Measurements from ENCODE around the gene KCMF1.

KCMF1 gene

DNA sequence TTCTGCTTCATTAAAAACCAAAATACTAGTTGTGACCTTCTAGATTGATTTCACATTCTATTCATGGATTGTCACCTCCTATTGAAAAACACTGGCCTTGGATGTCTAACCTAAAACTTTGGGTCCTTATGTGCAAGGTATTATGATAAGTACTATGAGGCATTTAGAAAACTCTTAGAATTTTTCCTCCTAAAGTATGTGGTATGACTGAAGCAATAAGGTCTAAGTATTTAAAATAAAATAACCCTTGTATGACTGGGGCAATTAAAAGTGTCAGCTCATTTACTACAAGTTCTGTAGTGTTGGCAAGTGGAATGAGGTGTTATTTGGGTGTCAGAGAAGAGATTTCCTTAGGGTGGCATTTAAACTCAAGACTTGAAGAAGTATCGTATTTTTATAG lies 15.1 kb downstream of the KCMF1 start:
- no peak for DNase-seq

DNA sequence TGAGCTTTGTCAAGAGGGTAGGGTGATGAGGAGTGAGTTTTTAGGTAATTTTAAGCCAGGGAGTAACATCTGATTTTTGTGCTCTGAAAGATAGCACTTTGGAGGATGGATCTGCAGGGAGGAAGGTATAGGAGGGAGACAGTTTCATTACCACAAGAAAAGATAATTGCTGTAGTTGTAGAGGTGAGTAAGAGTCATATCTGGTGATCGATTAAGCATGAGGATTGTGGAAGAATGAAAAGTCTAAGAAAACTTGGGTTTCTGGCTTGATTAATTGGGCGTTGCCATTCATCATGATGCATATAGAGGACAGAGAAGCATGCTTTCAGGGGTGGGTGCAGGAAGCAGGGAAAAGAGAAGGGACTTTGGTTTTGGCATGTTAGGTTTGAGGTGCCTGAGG lies 18.5 kb downstream of the KCMF1 start:
- no peak for DNase-seq

DNA sequence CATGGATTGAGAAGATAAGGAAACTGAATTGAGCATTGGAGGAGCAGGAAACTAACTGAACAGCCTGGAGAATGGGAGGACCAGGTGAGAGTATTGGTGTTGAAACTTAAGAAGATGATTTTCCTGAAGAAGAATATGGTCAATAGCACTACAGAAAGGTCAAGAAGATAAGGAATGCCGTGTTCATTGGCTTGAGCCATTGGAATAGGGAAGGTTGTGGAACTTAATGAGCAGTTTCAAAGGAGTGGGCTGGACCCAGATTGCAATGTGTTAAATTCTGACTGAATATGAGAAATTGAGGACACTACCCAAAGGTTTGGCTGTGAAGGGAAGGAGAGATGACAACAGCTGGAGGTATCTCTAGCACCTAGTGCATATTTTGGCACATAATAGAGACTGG lies 19.0 kb downstream of the KCMF1 start:
- no peak for DNase-seq

DNA sequence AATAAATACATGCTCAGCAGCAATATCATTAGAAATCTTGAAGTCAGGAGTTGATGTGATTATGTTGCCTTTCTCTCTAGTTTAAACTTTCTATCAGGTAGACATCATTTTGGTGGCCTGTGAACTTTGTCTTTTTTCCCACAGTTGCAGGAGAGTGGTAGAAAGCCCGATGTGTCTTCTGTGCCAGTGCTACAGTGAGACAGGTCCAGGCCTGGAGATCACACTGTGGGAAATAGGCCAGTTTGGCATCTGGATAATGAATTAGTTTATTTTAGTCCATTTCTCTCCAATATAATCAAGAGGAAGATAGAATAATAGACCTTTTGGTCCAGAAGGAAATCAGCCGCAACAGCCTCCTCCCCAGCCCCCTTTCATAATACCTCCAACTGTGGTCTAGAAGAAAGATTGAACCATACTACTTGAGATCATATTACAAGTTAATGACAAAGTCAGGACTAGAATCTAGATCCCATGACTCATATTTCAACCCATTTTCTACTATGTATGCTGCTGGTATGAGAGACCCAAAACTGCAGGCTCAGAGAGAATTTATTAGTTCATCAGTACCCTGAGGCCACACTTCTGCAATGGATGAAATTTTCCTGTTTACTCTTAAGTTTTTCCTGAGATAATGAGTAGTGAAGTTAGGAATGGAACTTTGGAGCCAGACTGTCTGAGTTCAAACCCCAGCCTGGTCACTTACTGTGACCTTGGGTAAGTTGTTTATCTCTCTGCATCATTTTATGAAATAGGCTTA lies 20.6 kb downstream of the KCMF1 start:
- no peak for DNase-seq

DNA sequence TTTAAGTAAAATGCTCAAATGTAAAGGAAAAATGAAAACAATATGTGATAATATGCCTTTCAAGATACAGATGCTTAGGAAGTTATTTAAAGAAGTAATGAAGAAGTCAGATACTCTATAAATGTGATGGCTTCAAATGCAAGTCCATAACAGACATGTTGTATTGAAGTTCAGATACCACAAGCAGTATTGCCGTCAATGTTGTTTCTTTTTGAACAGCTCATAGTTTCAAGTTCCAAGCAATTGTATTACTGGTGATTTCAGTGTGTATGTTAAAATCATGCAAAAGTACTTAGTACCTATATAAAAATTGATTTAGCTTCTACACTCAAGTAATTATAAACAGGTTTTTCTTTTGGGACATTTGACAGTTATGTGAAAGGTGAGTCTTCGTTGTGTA lies 24.9 kb downstream of the KCMF1 start:
- no peak for DNase-seq

DNA sequence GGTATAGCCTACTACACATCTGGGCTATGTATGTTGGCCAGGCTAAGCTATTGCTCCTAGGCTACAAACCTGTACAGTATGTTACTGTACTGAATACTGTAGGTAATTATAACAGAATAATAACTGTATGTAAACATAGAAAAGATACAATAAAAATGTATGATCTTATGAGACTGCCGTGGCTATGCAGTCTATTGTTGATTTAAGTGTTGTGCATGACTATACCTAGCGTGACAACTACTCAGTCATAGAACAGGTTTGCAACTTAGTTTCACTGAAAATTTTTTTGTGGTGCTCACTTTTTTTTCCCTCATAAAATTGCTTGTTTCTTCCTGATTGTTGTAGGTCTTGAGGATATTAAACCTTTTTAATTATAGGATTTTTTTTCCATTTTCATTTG lies 25.9 kb downstream of the KCMF1 start:
- no peak for DNase-seq

DNA sequence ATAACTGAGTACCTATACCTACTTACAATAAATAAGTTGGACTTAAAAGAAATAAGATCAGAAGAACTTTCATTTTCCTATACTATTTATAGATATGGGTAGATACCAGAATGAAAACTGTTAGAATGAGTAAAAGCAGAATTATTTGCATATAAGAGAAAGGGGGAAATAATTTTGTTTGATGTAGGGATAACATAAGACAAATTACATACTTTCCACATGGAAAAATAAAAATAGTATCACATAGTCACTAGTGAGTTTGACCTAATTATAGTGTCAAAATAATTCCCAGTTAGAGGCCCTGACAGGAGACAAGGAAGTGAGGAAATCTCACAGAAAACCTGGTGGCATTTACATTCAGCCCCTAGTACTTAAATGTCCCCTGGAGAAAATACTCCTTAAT lies 28.6 kb downstream of the KCMF1 start:
- no peak for DNase-seq

DNA sequence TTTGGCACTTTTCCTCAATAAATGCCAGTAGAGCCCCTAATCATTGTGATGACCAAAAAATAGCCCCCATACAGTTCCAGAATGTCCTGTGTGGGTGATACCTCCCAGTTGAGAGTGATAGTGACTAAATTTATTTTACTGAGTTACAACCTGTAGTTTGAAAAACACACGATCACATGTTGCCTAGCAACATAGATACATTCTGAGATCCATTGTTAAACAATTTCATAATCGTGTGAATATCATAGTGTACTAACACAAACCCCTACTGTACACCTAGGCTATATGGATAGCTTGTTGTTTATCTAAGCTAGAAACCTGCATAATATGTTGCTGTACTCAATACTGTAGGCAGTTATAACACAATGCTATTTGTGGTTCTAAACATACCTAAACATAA lies 30.6 kb downstream of the KCMF1 start:
- no peak for DNase-seq

DNA sequence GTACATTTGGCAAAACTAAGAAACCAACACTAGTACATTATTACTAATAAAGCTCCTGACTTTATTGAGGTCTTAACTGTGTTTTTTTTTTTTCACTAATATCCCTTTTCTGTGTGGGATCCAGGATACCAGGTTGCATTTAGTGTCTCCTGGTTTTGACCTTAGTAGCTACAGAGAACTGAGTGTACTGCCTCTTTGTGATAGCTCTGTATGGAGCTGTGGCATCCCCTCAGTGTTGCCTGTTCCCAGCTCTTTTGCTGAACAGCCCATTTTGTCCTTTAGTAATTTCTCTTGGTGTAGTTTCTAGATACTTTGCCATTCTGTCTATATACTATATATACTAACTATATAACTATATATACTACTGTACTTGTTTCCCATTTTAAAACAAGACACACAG lies 31.6 kb downstream of the KCMF1 start:
- DNase-seq = no peak

DNA sequence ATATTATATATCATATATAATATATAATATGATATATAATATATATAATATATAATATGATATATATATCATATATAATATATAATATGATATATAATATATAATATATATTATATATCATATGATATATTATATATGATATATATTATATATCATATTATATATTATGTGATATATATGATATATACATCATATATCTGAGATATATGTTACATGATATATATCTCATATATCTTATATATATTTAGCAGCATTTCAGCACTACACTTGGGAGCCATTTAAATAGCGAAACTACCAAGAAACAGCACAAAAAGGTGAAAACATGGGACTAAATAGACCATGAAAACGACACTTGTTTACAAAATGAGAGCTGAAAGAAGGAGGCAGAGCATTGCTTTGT lies 37.3 kb downstream of the KCMF1 start:
- no peak for DNase-seq

DNA sequence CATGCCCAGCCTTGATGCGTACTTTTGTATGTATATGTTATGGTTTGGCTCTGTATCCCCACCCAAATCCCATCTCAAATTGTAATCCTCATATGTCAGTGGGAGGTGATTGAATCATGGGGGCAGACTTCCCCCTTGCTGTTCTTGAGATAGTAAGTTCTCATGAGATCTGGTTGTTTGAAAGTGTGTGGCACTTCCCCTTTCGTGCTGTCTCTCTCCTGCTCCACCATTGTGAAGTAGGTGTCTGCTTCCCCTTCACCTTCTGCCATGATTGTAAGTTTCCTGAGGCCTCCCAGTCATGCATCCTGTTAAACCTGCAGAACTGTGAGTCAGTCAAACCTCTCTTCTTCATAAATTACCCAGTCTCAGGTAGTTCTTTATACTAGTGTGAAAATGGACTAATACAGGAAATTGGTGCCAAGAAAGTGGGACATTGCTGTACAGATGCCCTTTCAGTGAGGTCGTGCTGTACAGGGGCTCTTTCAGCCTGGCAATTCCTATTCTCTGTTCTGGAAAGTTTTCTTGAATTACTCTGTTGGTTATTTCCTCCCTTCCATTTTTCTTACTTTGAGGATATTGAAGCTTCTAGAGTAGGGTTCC lies 38.2 kb downstream of the KCMF1 start:
- no peak for DNase-seq

DNA sequence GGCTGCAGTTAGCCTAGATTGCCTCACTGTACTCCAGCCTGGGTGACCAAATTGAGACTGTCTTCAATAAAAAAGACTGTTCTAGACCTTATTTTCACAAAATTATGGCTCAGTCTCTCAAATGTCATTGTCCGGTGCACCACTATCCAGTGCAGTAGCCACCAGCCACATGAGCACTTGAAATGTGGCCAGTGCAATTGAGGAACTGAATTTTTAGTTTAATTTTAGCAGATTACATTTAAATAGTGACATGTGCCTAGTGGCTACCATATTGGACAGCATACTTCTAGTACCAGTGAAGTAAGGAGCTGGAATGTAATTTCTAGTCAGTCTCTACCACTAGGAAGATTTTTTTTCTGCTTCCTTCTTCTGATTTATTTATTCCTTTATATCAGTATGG lies 39.4 kb downstream of the KCMF1 start:
- no peak for DNase-seq

DNA sequence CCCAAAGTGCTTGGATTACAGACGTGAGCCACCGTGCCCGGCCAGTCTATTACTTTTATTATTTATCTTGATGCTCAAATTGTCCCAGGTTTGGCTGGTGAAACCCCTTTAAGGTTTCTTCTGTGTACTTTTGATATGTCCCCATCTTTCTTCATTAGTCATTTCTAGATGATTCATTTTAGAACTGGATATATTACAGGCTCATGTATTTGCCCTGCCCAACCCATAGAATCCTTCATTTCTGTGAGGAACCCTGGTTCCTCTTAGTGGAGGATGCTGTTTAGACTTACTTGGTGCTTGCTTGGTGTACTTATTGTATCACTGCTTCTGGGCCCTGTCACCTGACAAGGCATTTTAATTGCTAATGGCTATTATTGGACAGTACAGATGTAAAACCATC lies 40.1 kb downstream of the KCMF1 start:
- DNase-seq = no peak

DNA sequence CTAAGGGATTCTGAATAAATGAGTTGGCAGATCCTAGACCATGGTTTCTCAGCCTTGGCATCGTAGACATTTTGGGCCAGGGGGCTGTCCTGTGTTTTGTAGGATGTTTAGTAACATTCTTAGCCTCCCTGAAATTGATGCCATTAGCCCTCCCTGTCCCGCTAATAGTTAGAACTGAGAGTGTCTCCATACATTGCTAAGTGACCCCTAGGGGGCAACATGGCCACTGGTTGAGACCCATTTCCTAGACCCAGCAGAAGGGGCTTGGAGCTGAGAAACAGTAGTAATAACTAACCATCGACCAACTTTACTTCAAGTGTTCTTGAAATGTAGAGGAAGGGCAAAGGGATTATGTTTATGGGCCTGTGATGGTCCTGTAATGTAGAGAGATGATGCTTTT lies 40.8 kb downstream of the KCMF1 start:
- DNase-seq = no peak

DNA sequence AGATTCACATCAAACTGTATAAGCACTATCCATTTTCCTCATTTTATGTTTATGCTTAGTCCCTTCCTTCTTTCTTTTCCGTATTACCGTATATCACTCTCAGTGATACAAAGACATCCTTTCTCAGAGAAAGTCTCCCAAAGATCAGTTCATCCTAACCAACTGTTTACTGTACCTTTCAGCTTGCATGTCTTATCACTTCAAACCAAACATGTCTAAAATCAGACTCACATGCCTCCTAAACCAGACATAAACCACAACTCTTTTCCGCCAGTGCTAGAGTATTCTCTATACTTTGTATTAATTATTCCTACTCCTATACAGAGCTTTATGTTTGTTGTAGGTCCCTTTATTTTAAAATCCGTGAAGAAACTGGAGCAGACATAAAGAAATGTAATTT lies 41.5 kb downstream of the KCMF1 start:
- DNase-seq = no peak

DNA sequence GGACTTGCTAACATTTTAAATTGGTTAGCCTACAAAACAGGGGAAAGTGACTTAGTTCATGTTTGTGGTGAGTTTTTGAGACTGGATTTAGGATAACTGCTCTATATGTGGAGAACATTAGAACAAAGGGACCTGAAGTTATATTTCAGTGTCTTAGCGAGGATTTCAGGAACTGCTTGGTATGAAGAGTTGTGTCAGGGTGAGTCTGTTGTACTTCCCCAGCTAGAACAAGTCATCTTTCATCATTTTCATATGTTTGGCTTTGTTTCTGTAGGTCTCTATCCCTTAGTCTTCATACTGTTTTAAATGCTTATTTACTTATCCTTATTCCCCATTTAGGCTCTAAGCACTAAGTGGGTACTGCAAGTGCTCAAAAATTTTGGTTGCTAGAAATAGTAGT lies 41.9 kb downstream of the KCMF1 start:
- no peak for DNase-seq

DNA sequence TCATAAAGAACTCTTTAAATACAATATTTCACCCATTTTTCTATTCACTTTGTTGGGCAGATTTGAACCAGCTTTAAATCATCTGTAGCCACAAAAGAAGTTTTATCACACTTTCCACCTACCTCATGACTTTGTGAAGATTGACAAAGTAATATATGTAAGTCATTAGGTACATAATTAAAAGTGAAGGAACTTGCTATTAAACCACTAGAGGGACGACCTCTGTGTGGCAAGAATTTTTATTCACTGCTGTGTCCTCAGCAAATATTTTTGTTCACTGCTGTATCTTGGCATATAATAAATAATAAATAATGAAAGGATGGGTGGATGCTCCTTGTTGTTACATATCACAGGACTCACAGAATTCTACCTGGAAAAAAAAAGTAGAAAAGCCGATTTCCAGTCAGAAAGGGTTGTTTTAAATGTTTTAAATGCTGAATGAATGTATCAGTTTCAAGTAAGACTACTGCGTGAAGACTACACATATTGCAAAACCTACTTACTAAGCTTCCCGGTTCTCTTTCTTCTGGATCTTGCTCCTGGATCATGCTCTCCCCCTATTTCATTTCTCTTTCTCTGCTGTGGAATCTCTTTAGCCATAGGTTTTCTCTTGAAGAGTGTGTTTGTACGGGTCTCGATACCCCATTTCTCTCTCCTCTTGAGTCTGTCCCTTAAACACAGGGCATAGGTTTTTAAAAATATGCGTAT lies 44.8 kb downstream of the KCMF1 start:
- DNase-seq = no peak

DNA sequence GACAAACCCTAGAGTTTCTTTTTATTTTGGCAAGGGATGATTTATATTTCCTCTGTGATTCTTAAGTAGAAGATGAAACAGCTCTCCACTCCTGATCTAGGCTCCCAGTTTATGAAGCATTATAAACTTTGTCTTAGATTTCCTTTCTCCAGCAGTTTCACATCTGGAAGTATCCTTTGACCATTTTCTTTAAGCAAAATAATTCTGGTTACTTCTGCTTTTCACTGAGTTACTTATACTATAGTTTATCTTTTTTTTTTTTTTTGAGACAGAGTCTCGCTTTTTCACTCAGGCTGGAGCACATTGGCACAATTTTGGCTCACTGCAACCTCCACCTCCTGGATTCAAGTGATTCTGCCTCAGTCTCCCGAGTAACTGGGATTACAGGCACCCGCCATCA lies 45.5 kb downstream of the KCMF1 start:
- DNase-seq = no peak

DNA sequence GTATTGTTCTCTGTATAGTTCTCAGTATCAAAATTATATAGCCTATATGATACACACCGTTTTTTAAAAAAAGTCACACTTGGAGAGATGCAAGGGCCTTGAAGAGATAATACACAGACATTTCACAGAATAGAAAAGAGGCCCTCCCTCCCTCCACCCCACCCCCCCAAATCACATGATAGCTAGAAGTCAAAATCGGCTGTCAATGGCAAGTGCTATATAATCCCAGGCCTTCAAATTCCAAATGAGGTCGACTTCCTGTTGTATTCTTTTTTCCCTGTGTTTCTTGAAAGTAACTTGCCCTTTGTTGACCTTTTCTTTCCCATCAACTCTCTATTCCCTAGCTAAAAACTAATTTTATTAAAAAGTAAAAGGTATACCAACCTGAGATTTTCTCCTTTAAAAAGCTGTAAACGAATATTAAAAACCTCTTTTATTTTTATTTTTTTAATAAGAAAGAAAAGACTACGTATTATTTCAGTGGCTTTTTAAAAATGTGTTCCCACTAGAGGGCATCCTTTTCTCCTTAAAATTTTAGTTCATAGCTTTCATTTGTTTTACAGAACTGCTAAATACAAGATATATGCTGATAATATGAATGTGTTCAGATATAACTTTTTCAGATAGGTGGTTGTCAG lies 46.6 kb downstream of the KCMF1 start:
- no peak for DNase-seq

DNA sequence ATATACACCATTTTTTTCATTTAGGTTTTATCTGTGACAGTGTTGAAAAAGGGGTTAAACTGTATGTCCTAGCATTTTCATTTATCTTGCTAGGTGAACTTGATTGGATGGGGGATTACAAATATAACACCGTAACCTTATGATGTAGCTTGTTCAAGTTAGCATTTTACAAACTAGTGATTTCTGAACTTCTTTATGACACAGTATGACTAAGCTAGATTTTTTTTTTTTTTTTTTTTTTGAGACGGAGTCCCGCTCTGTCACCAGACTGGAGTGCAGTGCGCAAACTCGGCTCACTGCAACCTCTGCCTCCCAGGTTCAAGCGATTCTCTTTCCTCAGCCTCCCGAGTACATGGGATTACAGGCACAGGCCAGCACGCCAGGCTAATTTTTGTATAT lies 47.1 kb downstream of the KCMF1 start:
- no peak for DNase-seq

DNA sequence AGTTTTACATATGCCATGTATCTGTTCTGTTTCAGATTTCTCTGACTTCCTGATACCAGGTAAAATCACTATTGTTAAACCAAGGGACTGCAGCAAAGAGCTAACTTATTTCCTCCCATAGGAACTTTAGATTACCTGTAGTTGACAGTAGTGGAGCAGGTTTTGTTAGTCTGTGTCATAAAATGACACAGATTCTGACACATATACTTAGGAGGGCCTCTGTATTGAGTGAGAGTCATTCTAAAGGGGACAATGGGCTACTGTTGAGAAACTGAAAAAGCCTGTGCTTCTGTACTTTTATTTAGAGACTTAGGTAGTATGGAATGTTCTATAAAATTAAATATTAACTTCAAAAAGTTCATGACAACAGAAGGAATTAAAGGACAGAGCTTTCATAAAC lies 48.2 kb downstream of the KCMF1 start:
- DNase-seq = no peak

DNA sequence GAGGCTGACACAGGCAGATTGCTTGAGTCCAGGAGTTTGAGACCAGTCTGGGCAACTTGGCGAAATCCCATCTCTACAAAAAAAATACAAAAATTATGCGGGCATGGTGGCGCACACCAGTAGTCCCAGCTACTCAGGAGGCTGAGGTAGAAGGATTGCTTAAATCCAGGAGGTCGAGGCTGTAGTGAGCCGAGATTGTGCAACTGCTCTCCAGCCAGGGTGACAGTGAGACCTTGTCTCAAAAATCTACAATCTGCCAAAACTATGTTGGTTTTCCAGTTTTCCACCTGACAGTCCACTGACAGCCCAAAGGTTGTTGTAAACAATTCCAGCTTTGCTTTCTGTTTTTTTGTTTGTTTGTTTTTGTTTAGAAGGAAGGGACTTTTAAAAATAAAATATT lies 51.3 kb downstream of the KCMF1 start:
- DNase-seq = no peak

DNA sequence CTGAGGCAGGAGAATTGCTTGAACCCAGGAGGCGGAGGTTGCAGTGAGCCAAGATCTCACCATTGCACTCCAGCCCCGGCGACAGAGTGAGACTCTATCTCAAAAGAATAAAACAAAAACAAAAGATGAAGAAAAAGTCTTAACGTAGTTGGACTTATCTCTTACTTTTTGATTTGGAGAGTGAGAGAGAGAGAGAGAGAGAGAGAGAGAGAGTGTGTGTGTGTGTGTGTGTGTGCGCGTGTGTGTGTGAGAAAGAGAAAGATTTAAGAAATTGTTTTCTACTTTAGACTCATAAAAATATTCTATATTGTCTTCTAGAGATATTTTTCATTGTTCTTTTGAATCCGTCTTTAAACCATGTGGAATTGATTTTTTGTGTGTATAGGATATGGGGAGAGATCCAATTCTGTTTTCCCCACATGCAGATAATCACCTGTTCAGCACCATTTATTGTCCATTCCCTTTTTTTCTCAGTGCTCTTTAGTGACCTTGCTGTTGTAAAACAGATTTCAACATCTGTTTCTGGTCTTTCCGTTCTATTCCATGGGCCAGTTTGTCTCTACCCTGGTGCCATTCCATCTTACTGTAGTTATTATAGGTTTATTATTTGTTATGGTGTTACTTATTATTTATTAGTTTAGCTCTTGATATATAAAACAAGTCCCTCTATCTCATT lies 53.5 kb downstream of the KCMF1 start:
- no peak for DNase-seq

Measured in KG1 (cell line).